ENCODE data around the gene KRT7. TPM values are rescaled to one million over a fixed set of nuclear protein-coding genes. Genes with fewer than 3 reads are reported as not detected.

Gene KRT7
- total RNA-seq, 1 experiment from 2014 or later, result 10.0 TPM

DNA sequence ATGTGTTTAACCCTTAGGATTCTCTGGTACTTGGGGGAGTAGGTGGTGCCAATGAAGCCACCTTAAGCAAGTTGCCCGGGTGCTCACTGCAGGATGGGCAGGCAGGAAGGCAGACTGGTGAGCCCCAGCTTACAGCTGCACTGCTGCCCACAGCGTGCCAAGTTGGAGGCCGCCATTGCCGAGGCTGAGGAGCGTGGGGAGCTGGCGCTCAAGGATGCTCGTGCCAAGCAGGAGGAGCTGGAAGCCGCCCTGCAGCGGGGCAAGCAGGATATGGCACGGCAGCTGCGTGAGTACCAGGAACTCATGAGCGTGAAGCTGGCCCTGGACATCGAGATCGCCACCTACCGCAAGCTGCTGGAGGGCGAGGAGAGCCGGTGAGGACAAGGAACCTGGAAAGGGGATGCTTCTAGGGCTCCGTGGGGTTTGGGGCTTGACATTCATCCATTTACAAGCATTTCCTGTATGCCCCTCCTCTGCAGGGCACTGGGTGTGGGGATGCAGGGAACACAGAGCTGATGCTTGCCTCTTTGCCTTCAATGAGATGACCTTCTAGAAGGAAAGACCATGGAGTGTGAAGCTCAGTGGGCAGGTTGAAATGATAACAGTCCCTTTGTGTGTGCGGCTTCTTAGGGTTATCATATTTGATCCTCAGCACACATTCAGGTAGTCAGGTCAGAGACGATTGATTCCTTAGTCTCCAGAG lies 12.4 kb downstream of the KRT7 start:
- Histone ChIP-seq H3K9ac (ENCODE audit: extremely low read depth, insufficient read length, low read length) (no peak overlapping the region), H2BK20ac (ENCODE audit: low read depth, low read length, poor library complexity, severe bottlenecking) (no peak overlapping the region)

More for the DNA sequence above, 12.4 kb downstream of the KRT7 start:
- Histone ChIP-seq H3K79me1 (ENCODE audit: insufficient read depth, low read depth, low read length, poor library complexity, severe bottlenecking) (no peaks in the 10 kb centered on the region), H3K79me2 (ENCODE audit: insufficient read depth, low read length) (no peaks in the 10 kb centered on the region), H2BK5ac (ENCODE audit: insufficient read length, low read length) (no peak overlapping the region), H3K56ac (ENCODE audit: insufficient read length, low read depth, low read length) (no peak overlapping the region), H2BK12ac (ENCODE audit: insufficient read length, low read depth, low read length) (no peak overlapping the region), H2BK120ac (ENCODE audit: low read depth, low read length, poor library complexity, severe bottlenecking) (no peak overlapping the region), H3K4ac (ENCODE audit: low read depth, low read length) (no peak overlapping the region), H3K9me3 (ENCODE audit: control insufficient read depth, low read depth, low read length) (no peaks in the 10 kb centered on the region), H3K18ac (ENCODE audit: insufficient read length, low read depth, low read length) (no peak overlapping the region), H2AK5ac (ENCODE audit: insufficient read length, low read length) (no peak overlapping the region), H3K23ac (ENCODE audit: insufficient read length, low read depth, low read length) (no peak overlapping the region), H4K91ac (ENCODE audit: insufficient read length, low read depth, low read length) (no peak overlapping the region), H3K4me2 (ENCODE audit: insufficient read depth, insufficient read length, low read length) (no peak overlapping the region), H2AFZ (ENCODE audit: low read length) (no peak overlapping the region), H4K8ac (replicated peaks; ENCODE audit: insufficient read length, low read depth, low read length) (no peak overlapping the region), H3K4me1 (ENCODE audit: insufficient read depth, low read length) (peaks cover 5% of the 10 kb centered on the region; the same call in 1 of the 2 replicates), H4K5ac (ENCODE audit: insufficient read length, low read depth, low read length) (no peak overlapping the region), H3K27me3 (ENCODE audit: insufficient read depth, low read length) (no peaks in the 10 kb centered on the region; the same call in 1 of the 2 replicates), H3K14ac (ENCODE audit: insufficient read depth, low read length) (no peak overlapping the region), H2BK15ac (ENCODE audit: low read depth, low read length) (no peak overlapping the region), H4K20me1 (ENCODE audit: control insufficient read depth, insufficient read depth, insufficient read length) (no peaks in the 10 kb centered on the region), H3K27ac (ENCODE audit: insufficient read length, low read depth, low read length) (no peak overlapping the region), H3K23me2 (ENCODE audit: insufficient read length, low read depth, low read length, poor library complexity, severe bottlenecking) (no peaks in the 10 kb centered on the region), H3T11ph (ENCODE audit: low read length) (no peak overlapping the region)
- peaks cover 38% of the 10 kb centered on the region for H3K27me3 Mint-ChIP-seq (ENCODE audit: low read depth)
- DNase-seq, result peak; percentile 46
- no peak for TF ChIP-seq CTCF (conservative IDR thresholded peaks at IDR 0.05)
- H3K36me3 Mint-ChIP-seq (ENCODE audit: insufficient read depth in 1 of 3, low read depth in 3 of 3), result peaks cover 0 to 24% (median 2%) of the 10 kb centered on the region in 3 experiments; a peak in 3 of 7 replicates
- no peak overlapping the region for H3K4me3 Mint-ChIP-seq
- H3K27ac Mint-ChIP-seq, result no peak overlapping the region
- WGBS (ENCODE audit: extremely low coverage, insufficient read length, low lambda C conversion rate), result no CpG with 5 or more reads among the region's 20 CpGs
- H3K9me3 Mint-ChIP-seq, result no peaks in the 10 kb centered on the region
- peaks cover 31 to 35% of the 10 kb centered on the region in 2 experiments for H3K4me1 Mint-ChIP-seq
